HG02759 (cell line): ENCODE data around the gene LYZL1.
A peak's percentile ranks its signal among the peaks of the same experiment; 100 is the strongest.
"Not testable (repeated sequence)": the region's sequence is repeated elsewhere in the genome, so short reads cannot be mapped to it uniquely, and the experiment has no call there.

ENCODE experiments used
- ATAC-seq: cut with Tn5 transposase; IDR thresholded peaks from one replicate; pipeline ENCODE4 v1.9.1; 2021; ENCODE audit warnings: mild to moderate bottlenecking, moderate library complexity; ENCODE audit not compliant: unreplicated experiment

The LYZL1 gene

DNA sequence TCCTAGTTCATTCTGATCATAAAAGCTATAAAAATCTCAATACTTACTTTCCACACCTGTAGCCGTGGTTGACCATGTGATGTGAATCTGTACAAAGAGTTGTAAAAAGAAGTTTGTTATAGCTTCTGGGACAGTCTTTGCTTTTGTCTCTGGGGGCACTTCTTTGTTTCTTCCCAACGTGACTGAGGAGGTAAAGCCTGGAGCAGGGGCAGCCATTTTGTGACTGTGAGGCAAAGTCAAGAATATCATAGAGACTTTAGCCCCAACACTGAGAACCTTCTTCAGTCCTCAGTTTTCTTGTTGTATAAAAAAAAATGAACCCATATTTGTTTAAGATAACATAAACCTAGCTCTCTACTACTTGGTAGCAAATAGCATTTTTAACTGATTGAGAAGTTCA is 29.4 kb upstream of the LYZL1 start:
- no peak for ATAC-seq

DNA sequence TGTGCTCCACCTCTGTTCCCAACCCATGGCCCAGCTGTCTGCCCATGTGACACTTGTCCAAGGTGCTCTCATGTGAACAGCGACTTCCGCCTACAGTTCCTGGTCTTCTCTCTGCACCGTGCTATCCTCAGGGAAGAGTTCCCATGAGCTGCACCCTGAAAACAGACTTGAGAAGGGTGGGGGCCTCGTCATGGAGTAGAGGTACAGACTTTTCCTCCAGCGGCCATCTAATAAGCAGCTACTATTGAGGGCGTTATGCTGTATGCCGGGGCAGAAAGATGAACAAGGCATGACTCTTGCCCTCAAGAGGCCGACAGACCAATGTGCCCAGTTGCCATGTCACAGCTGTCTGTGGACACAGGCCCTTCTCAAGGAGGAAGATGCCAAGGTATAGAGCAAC is 25.4 kb upstream of the LYZL1 start:
- no peak for ATAC-seq

DNA sequence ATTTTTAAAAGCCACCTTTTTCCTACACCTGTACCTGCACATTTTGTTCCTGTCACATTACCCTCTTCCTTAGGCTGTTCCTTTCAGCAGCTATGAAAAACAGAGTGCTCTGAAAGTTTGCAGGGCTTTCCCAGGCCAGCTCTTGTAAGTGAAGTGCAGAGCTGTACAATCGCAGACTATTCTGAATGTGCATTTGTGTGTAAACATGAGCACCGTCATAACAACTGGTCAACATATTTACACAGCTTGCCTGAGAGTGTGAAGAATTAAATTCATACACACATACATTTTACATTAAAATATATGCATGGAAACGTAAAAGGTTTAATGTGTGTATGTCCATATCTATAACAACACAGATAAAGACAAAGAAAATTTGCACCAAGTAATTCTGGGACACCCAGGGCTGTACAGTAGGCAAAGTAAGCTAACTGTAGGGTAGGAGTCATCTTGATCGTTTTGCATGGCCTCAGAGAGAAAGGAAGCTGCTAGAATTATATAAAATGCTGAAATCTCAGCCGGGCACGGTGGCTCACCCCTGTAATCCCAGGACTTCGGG is 23.6 kb upstream of the LYZL1 start:
- ATAC-seq, result no peak

DNA sequence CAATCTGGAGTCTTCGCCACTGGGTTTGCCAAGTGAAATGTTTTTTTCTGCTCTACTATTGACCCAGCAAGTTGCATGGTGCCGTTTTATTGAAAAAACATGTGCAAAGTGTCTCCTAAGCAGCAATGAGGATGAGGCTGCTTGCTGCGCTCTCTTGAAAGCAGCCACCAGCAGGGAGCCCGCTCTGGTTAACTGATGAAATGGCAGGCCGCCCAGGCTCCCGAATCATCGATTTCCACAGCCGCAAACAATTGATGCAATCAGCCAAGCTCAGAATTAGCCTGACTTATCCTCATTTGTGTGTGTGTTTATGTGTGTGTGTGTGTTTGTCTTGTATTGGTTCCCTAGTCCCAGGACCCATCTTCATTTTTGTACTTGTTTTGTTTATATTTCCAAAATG is 22.2 kb upstream of the LYZL1 start:
- no peak for ATAC-seq

DNA sequence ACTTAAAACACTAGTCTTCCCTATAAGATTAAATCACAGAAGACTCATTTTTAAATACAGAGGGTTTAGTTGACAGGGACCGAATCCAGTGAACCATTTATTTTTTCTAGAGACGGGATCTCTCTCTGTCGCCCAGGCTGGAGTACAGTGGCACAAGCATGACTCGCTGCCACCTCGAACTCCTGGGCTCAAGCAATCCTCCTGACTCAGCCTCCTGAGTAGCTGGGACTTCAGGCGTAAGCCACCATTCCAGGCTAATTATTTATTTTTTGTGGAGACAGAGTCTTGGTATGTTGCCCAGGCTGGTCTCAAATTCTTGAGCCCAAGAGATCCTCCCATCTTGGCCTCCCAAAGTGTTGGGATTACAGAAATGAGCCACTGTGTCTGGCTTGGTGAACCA is 20.9 kb upstream of the LYZL1 start:
- ATAC-seq, result no peak

DNA sequence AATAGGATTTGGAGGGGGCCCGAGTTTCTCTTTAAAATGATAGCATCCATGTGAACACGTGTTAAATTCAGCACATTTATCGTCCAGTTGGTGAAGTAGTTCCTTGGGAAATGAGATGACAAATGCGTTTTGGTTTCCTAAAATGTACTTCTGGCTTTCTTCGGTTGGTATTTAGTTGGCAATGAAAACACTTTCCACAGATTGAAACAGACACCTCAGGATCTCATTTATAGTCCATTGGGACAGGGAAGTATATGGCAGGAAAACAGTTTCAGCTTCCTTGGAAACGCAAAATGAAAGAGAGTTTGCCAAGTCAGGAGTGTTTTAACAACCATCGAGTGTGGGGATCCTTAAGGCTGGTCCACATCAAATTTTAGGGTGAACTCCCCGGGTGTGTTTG is 19.4 kb upstream of the LYZL1 start:
- no peak for ATAC-seq

DNA sequence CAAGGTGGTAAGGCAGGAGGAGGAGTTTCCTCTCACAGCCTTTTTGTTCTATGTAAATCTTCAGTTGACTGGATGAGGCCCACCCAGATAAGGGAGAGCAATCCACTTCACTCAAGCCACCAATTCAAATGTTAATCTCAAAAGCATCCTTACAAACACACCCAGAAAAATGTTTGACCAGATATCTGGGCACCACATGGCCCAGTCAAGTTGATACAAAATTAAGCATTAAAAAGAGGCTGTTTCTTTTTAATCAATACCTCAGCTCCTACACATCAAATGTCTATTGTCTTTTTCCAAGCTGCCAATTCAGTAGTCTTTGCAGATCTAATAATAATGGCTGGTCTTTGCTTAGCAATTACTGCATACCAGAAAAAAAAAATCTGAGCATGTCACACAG is 18.0 kb upstream of the LYZL1 start:
- ATAC-seq, result no peak

DNA sequence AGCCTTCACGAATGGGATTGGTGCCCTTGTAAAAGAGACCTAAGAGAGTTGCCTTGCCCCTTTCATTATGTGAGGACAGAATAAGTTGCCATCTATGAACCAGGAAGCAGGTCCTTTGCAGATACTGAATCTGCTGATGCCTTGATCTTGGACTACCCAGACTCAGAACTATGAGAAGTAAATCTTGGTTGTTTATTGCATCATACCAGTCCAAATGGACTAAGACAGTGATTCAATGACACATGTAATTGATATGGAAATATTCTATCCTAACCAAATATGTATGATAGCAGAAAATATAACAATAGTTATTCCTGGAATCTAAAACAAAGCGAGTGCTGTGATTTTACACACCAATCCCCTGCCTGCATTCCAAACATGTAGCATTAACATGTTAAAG is 17.0 kb upstream of the LYZL1 start:
- no peak for ATAC-seq

DNA sequence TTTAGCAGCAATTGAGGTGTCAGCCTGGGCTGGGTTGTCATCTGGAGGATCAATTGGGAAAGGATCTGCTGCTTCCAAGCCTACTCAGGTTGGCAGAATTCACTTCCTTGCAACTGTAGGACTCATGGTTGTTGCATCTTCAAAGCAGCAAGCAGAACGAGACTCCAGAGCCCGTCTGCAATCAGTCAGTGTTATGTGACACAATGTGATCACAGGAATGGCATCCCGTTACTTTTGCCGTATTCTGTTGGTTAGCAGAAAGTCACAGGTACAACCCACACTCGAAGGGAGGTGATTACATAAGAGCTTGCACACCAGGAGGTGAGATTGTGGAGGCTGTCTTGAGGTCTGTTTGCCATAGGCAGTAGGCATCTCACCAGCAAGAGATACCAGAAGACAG is 15.4 kb upstream of the LYZL1 start:
- no peak for ATAC-seq

DNA sequence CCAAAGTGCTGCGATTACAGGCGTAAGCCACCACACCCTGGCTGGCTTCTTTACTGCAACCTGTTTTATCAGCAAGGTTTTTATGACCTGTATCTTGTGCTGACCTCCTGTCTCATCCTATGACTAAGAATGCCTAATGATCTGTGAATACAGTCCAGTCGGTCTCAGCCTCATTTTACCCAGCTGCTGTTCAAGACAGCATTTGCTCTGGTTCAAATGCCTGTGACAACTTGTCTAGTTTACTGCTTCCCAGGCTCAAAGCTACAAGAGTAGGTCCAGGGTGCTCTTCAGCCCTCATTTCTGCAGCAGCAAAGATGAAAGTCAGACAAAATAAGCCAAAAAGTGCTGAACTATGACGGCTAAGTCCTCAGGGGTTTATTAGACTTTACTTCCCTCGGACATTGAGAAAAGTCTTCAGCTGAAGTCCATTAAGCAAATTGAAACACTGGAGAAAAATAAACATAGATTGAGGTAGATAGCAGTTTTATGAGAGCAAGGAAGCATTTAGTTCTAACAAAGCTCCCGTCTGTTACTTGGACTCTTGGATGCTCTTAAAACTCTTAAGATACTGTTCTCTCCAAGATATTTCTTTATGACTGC is 12.5 kb upstream of the LYZL1 start:
- ATAC-seq, result no peak

DNA sequence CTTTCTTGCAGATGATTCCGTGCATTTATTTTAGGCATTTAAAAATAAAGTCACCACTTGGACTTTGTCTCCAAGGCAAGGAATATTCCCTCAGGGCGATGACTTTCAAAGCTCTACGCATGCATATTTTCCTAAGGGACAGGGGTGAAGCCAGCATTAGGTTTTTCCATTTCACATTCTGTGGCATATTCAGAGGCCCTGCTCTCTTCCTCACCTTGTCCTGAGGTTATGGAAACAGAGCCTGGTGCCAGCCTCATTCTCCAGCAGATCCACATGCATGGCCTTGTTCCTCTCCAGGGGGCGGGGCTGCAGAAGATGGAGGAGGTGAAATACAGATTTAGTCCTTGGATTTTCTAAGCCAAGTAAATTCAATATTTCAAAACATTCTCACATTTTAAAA is 11.6 kb upstream of the LYZL1 start:
- no peak for ATAC-seq

DNA sequence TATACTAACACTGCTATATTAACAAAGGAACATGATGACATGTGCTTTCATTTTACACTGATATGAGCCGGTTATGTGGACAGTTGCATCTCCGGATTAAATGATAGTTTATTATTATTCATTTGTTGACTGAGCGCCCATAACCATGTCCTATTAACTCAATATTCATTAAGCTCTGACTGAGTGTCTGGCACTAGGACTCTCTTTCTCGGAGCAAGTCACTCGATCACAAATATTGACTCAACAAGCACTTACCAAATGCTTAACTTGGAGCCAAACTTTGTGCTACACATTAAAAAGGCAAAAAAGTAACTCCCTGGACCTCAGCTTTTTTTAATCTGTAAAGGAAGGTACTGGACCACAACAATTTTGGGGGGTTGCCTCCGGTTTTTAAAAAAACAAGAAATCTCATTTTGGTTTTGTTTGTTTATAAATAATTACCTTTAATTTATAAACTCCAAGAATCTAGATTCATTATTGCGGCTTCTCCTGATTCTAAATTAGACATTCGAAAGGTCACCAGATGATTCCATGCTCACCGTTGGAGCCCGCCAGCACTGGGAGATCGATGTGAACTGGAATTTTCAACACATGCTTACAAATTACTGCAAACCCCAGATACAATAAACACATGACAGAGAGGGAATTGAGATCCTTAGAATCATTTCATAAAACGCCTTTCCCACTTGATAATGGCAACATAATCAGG is 8.9 kb upstream of the LYZL1 start:
- ATAC-seq, result no peak

DNA sequence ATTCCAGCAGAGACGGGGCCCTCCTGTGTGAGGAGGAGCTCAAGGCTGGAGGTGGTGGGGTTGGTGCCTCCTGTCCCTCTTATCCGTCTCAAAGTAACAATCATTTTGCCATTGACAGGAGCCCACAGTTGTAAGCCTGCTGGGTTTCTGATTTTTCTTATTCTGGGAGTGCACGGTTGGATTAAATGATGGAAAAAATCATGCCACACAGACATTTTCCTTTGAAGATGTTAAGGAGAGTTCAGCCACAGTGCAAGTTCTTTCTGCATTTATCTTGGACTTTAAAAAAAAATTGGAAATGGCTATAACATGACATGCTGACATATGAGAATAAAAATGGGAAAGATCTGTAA is 8.4 kb upstream of the LYZL1 start:
- no peak for ATAC-seq

DNA sequence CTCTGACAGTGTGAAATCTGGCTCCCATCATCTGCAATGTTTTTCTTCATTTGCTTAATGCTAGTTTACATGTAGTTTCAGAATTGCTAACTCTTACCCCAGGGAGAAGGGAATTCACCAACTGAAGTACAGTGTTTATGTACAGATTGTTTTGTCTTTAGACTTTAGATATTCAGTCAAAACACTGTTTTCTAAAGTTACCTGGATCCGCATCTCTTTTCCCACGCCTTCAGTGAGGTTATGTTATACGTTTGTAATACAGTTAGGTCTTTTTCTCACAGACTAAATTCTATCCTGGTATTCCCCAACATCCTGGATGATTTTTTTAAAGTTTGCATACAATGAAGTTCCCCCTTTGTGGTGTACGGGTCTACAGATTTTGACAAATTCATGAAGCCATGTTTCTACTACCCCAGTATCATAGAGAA is 3.2 kb upstream of the LYZL1 start:
- peak; percentile 87 for ATAC-seq

DNA sequence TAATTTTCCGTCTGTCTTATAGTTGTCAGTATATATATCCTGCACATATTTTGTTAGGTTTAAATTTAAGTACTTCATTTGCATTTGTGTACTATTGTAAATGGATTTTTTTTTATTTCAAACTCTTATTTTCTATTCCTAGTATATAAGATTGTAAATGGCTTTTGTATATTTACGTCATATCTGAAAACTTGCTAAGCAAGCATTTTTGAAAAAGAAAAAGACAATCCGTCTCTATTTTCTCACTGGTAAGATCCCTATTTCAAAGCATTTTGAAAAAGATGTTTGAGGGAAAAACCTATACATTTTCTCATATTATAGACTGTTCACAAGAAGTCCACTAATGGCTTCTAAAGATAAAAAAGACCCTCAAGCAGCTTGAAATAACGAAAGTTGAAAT is 1.2 kb upstream of the LYZL1 start:
- ATAC-seq, result no peak

DNA sequence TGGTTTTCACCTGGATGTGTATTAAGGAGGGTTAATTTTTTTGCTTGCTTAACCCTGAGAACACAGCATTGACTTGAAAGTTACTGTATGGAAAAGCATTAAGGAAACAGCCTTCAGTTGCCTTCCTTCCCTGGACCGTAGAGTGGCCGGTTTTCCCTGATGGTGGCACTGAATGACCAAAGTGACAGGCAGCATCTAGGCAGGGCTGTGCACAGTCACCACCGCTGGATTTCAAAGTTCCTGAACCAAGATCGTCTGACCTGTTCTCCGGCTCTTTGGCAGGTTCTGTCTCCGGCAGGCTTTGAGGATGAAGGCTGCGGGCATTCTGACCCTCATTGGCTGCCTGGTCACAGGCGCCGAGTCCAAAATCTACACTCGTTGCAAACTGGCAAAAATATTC is 2.7 kb downstream of the LYZL1 start:
- not testable (repeated sequence) for ATAC-seq

DNA sequence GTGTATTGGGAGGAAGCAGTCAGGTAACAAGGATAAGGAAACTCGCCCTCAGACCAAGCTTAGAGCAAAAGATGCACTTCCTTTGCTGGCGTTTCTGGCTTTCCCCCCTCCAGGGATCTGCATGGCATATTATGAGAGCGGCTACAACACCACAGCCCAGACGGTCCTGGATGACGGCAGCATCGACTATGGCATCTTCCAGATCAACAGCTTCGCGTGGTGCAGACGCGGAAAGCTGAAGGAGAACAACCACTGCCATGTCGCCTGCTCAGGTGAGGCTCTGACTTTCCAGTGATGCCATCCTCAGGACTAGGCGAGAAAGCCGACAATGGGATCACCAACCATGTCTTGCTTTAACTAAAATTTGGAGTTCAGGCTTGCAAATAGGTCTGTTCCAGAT is 3.5 kb downstream of the LYZL1 start:
- ATAC-seq, result not testable (repeated sequence)

DNA sequence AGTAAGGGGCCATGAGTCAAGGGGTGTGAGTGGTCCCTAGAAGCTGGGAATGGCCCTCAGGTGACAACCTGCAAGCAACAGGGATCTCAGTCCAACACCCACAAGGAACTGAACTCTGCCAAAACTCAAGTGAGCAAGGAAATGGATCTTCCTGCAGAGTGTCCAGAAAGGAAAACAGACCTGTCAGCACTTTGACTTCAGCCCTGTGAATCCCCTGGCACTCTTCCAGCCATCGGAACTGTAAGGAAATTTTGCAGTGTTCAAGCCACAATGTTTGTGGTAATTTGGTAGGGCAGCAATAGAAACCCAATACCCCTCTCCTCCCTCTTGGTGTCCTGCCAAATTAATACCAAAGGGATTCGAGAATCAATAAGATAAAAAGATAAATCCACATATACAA is 6.9 kb downstream of the LYZL1 start:
- no peak for ATAC-seq

DNA sequence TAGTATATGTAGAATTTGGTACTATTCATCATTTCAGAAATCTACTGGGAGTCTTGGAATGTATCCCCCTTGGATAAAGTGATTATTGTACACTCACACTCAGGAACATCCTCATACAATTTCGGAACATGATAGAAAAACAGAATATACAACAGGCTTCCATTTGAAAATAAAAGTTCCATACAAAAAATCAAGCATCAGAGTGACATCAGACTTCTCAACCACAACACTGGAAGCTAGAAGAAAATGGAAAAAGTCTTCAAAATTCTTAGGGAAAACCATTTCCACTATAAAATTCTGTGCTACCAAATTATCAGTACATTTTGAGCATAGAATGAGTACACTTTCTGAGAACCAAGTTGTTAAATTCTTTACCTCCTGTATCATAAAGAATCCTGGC is 8.8 kb downstream of the LYZL1 start:
- ATAC-seq, result no peak

DNA sequence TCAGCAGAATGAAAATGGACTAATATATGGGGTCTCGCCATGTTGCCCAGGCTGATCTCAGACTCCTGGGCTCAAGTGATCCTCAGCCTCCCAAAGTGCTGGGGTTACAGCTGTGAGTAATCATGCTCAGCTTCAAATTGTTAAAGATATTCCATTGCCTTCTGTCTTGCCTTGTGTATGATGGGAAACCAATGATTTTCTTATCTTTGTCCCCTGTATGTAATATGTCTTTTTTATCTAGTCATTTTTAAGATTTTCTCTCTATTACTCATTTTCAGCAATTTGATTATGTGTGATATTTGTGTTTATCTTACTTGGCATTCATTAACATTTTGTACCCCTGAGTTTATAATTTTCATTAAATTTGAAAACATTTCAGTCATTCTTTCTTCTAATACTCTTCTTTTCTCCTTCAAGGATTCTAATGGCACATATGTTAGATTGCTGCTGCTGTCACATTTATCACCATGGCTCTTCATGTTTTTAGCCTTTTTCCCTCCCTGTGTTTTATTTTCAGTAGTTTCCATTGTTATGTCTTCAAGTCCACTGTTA is 12.6 kb downstream of the LYZL1 start:
- no peak for ATAC-seq

DNA sequence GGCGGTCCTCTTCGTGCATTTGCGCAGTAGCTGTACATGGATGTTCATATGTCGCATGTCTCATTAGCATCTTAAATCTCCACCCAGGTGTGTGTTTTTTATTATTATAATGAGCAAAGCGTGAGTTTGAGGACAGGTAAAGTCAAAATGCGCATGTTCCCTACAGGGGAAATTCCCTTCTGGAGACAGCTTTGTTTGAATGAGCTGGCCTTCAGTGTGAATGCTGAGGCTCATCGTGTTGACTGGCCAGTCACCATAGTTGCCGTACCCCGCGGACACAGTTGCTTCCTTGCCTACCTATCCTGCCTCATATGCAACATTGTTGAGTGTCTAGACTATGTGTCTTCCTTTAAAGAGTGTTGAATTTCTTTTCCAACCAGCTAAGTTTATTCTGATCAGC is 13.6 kb downstream of the LYZL1 start:
- no peak for ATAC-seq

DNA sequence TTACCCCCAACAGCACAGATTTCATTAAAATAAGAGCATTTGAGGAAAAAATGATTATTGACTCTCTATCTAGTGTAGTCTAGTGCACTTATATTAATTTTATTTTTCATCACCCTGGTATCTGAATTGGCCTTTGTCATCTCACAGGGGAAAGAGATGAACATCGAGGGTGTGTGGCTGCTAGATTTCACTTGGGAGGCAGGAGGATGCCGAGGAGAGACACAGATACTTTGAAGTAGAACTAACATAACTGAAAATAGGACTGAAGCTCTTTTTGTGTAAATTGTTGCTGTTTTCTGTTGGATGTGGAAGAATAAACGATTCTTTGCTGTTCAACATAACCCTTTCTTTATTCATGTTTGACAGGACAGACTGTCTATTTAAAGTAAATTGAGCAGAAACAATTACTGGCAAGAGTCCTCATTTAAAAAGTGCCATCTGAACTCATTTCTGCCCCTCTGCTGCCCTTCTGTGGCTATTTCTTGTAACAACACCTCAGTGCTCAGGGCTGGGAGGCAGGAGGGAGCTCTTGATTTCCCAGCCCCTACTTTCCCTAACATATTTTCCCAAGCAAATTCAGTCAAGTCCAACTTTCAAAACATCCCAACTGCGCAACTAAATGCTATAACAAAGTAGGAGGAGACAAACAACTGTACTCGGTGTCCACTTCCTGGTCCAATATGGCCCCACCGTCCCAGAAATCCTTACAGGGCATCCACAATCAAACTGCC is 15.6 kb downstream of the LYZL1 start:
- peak; percentile 52 for ATAC-seq
